ENCODE results near the gene SEC61A1. TPM values are rescaled to one million over a fixed set of nuclear protein-coding genes. Genes with fewer than 3 reads are reported as not detected.

Gene SEC61A1
- total RNA-seq, 4 donors from 2014 or later, result 72.2 to 109 (median 91.6) TPM

DNA sequence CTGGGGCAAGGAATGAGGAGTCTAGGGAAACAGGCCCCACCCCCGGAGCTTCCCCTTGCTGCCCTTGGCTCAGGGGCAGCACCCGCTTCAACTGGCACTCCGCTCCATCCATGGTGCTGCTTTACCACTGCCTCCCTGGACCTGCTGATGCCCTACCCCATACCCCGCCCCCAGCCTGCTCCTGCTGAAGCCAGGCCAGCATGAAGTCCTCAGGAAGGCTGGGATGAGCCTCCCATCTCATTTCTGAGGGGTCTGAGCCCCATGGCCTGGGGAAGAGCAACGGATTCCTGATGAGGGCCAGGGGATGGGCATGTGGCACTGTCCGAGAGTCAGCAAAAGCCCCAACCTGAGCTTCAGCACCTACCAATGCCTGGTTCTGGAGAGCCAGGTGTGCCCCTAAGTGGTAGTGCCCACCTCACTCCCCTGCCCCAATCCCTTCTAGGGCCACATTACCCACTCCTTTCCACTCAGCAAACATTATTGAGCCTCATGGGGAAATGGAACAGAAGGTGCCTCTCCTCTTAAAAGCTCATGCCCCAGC is 21.0 kb downstream of the SEC61A1 start:
- WGBS, 2 donors (ENCODE audit: low coverage in 1 of 2), result no CpG with 5 or more reads among the region's 6 CpGs
- no peaks in the 10 kb centered on the region for H3K9me3 ChIP-seq
- no peak for ATAC-seq
- no peaks in the 10 kb centered on the region for H3K27me3 ChIP-seq
- H3K4me1 ChIP-seq, result peaks cover 0 to 29% (median 12%) of the 10 kb centered on the region in 3 donors
- TF ChIP-seq EP300 (IDR thresholded peaks at IDR 0.05) (no peak), POLR2AphosphoS5 (IDR thresholded peaks at IDR 0.05) (no peak), POLR2A (IDR thresholded peaks at IDR 0.05) (no peak)
- TF ChIP-seq, protein P1, sequence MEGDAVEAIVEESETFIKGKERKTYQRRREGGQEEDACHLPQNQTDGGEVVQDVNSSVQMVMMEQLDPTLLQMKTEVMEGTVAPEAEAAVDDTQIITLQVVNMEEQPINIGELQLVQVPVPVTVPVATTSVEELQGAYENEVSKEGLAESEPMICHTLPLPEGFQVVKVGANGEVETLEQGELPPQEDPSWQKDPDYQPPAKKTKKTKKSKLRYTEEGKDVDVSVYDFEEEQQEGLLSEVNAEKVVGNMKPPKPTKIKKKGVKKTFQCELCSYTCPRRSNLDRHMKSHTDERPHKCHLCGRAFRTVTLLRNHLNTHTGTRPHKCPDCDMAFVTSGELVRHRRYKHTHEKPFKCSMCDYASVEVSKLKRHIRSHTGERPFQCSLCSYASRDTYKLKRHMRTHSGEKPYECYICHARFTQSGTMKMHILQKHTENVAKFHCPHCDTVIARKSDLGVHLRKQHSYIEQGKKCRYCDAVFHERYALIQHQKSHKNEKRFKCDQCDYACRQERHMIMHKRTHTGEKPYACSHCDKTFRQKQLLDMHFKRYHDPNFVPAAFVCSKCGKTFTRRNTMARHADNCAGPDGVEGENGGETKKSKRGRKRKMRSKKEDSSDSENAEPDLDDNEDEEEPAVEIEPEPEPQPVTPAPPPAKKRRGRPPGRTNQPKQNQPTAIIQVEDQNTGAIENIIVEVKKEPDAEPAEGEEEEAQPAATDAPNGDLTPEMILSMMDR (IDR thresholded peaks at IDR 0.05), result no peak
- peaks cover 0 to 54% of the 10 kb centered on the region in 2 donors for H3K36me3 ChIP-seq
- H3K27ac ChIP-seq, result peak overlapping the region in 3 of 4 donors; percentile 41 to 53 (median 41)
- no peak overlapping the region for H3K4me3 ChIP-seq

DNA sequence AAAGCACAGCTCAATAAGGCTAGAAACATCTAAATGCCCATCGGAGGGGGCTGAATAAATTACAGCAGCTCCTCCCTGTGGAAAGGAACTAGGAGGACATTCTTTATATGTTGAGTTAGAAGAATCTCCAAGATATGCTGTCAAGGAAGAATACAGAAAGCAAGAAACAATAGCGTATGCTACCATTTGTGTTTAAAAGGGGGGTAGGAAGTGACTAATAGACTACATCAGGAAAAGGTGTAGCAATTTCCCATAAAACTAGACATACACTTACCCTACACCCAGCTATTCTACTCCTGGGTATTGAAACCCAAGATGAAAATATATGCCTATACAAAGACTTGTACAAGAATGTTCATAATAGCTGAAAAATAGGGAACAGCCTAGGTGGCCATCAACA is 21.6 kb downstream of the SEC61A1 start:
- ATAC-seq, result no peak
- H3K9me3 ChIP-seq, result no peaks in the 10 kb centered on the region
- H3K4me1 ChIP-seq, result peaks cover 0 to 29% (median 12%) of the 10 kb centered on the region in 3 donors
- TF ChIP-seq, protein P1 (IDR thresholded peaks at IDR 0.05), result no peak
- TF ChIP-seq POLR2A (IDR thresholded peaks at IDR 0.05) (no peak), POLR2AphosphoS5 (IDR thresholded peaks at IDR 0.05) (no peak), EP300 (IDR thresholded peaks at IDR 0.05) (no peak)
- no peaks in the 10 kb centered on the region for H3K27me3 ChIP-seq
- H3K36me3 ChIP-seq, result peaks cover 0 to 49% of the 10 kb centered on the region in 2 donors
- 75 to 100% methylated on average over 1 of the region's 2 CpGs for WGBS, 2 donors (ENCODE audit: low coverage in 1 of 2)
- peak overlapping the region in 3 of 4 donors; percentile 41 to 53 (median 41) for H3K27ac ChIP-seq
- H3K4me3 ChIP-seq, result no peak overlapping the region

DNA sequence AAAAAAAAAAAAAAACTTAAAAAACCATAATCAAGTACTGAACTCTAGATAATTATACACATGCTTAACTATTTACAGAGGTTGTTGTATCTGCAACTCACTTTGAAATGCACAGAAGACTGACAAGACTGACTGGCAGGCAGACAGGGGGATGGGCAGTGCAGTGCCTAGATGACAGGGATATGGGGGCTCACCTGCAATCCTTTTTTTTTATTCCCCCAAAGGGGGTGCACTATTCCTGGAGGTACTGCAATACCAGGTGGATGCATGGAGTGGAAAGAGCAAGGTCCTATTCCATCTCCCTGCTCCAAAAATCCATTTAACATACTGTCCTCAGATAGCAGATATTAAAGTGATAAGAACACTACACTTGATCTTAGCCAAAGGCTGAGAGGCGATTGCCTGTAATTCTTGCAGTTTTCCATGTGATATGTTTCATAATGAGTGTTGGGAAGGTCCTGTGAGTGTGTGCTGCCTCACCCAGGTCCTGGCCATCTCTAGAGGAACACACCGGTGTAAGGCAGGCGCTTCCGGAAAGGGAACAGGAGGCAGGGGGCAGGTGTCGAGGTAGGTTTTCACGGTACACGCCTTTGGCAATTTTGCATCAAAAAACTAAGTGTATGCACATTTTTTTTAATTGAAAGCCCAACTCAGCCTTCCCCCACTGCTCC is 22.7 kb downstream of the SEC61A1 start:
- Histone ChIP-seq H3K27me3 (no peaks in the 10 kb centered on the region), H3K27ac (peak overlapping the region in 3 of 4 donors; percentile 52 to 75 (median 69)), H3K4me3 (peak overlapping the region; percentile 33 to 58), H3K36me3 (peaks cover 0 to 48% of the 10 kb centered on the region in 2 donors), H3K9me3 (no peaks in the 10 kb centered on the region), H3K4me1 (peaks cover 0 to 29% (median 12%) of the 10 kb centered on the region in 3 donors)
- TF ChIP-seq, protein P1 (IDR thresholded peaks at IDR 0.05), result no peak
- TF ChIP-seq POLR2A (IDR thresholded peaks at IDR 0.05) (no peak), EP300 (IDR thresholded peaks at IDR 0.05) (no peak), POLR2AphosphoS5 (IDR thresholded peaks at IDR 0.05) (no peak)
- WGBS, 2 donors (ENCODE audit: low coverage in 1 of 2), result 0 to 5% methylated on average over 1 to 2 of the region's 7 CpGs
- ATAC-seq, result peak; percentile 13

DNA sequence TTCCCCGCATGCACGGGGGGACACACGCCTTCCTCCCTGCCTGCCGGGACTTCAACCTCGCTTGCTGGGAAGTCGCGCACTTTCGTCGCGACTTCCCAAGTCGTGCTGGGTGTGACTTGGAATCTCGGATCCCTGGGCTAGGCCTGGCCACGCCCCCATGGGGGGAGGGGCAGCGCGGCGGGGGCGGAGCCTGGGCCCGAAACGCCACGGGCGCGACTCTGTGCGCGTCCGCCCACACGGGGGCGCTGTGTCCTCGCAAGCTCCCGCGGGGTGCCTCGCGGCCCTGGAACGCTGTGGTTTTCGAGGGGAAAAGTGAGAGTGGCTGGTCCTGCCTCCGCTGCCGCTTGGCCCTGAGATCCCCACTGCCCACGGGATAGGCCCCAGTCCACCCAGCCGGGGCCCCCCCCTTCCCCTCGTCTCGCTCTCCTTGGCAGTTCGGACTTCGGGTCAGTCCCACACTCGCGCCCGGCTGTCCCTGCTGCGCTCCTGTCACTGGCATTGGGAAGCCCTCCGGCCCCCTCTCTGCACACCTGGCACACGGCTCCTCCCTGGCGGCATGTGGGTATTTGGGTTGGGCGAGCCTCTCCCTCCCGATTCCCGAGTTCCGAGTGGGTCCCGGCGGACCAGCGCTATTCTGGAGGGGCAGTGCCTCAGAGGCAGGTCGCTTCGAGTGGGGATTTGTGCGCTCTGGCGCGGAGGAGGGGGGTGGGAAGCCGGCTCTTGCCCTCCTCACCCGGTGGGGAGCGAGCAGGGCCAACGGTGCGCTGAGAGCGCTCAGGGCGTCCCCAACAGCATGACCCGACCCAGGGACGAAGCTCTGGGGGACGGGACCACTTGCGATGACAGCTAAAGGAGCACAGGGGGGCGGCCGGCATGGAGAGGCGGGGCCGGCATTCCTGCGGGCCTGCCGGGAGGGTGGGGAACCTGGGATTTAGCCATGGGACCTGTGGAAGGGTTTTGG is 23.6 kb downstream of the SEC61A1 start:
- H3K27me3 ChIP-seq, result no peaks in the 10 kb centered on the region
- ATAC-seq, result peak; percentile 88
- H3K9me3 ChIP-seq, result no peaks in the 10 kb centered on the region
- TF ChIP-seq POLR2AphosphoS5 (IDR thresholded peaks at IDR 0.05) (peak; percentile 65), EP300 (IDR thresholded peaks at IDR 0.05) (no peak)
- TF ChIP-seq, protein P1 (IDR thresholded peaks at IDR 0.05), result peak in 3 of 4 experiments; percentile 90 to 99 (median 93)
- H3K36me3 ChIP-seq, result peaks cover 0 to 41% of the 10 kb centered on the region in 2 donors
- peak overlapping the region; percentile 33 to 58 for H3K4me3 ChIP-seq
- H3K27ac ChIP-seq, result peak overlapping the region in 3 of 4 donors; percentile 68 to 75 (median 69)
- 0 to 6% methylated on average over 8 to 12 of the region's 78 CpGs for WGBS, 2 donors (ENCODE audit: low coverage in 1 of 2)
- H3K4me1 ChIP-seq, result peaks cover 0 to 32% (median 12%) of the 10 kb centered on the region in 3 donors

All from gastroesophageal sphincter (tissue), 4 donors.